Mesendoderm (in vitro differentiated cells): ENCODE measurements around the gene MACROD2.

Experiments
- DNase-seq: peaks from one replicate; pipeline ENCODE4 v3.0.0; 2013
- H2AK5ac ChIP-seq: 2 replicates; pipeline ENCODE4 v1.6.1; 2013; ENCODE audit warnings: low read length, inconsistent platforms
- H2BK120ac ChIP-seq: 2 replicates; pipeline ENCODE4 v1.6.1; 2013; ENCODE audit warnings: low read depth, mild to moderate bottlenecking, low read length, moderate library complexity, mixed read lengths
- H2BK15ac ChIP-seq: replicated peaks from 2 replicates; pipeline ENCODE4 v1.6.1; 2013; ENCODE audit warnings: low read depth, mild to moderate bottlenecking, moderate library complexity
- H2BK5ac ChIP-seq: 2 replicates; pipeline ENCODE4 v1.6.1; 2013; ENCODE audit warnings: low read length, inconsistent platforms
- H3K18ac ChIP-seq: 2 replicates; pipeline ENCODE4 v1.6.1; 2013; ENCODE audit warnings: mild to moderate bottlenecking, low read length, mixed read lengths
- H3K23ac ChIP-seq: one replicate; pipeline ENCODE4 v1.6.1; 2013; ENCODE audit warnings: low read length
- H3K27ac ChIP-seq: 2 replicates; pipeline ENCODE4 v1.5.1; 2013; ENCODE audit warnings: low read depth, mild to moderate bottlenecking, inconsistent platforms, low read length, moderate library complexity
- H3K27me3 ChIP-seq: 2 replicates; pipeline ENCODE4 v1.6.1; 2013; ENCODE audit warnings: low read length, control low read depth, mild to moderate bottlenecking, inconsistent platforms; ENCODE audit not compliant: insufficient read depth, poor library complexity
- H3K36me3 ChIP-seq: 2 replicates; pipeline ENCODE4 v1.6.1; 2013; ENCODE audit warnings: low read length, inconsistent platforms; ENCODE audit not compliant: control insufficient read depth, insufficient read depth
- H3K4ac ChIP-seq: one replicate; pipeline ENCODE4 v1.6.1; 2013; ENCODE audit warnings: low read depth, mild to moderate bottlenecking, low read length, moderate library complexity
- H3K4me1 ChIP-seq: 2 replicates; pipeline ENCODE4 v1.6.1; 2013; ENCODE audit warnings: low read depth, low read length, inconsistent platforms; ENCODE audit not compliant: control insufficient read depth
- H3K4me2 ChIP-seq: 2 replicates; pipeline ENCODE4 v1.6.1; 2013; ENCODE audit warnings: low read length
- H3K4me3 ChIP-seq: 2 replicates; pipeline ENCODE4 v1.5.1; 2013; ENCODE audit warnings: mild to moderate bottlenecking, low read length
- H3K56ac ChIP-seq: one replicate; pipeline ENCODE4 v1.6.1; 2013; ENCODE audit warnings: low read length
- H3K79me1 ChIP-seq: 2 replicates; pipeline ENCODE4 v1.6.1; 2013; ENCODE audit warnings: low read length, inconsistent platforms
- H3K79me2 ChIP-seq: 2 replicates; pipeline ENCODE4 v1.6.1; 2013; ENCODE audit warnings: mild to moderate bottlenecking, low read length; ENCODE audit not compliant: control insufficient read depth, insufficient read depth
- H3K9ac ChIP-seq: 2 replicates; pipeline ENCODE4 v1.6.1; 2013; ENCODE audit warnings: low read length, inconsistent platforms
- H4K5ac ChIP-seq: one replicate; pipeline ENCODE4 v1.6.1; 2013; ENCODE audit warnings: low read length
- H4K8ac ChIP-seq: one replicate; pipeline ENCODE4 v1.6.1; 2013; ENCODE audit warnings: low read depth, mild to moderate bottlenecking, control low read depth, low read length, moderate library complexity
- WGBS: extraction: QIAGEN DNeasy Blood & Tissue Kit; methylation state at CpG from one replicate; pipeline ENCODE4 v1.1.7; 2013; ENCODE audit warnings: low lambda C conversion rate, missing lambda C conversion rate; ENCODE audit not compliant: insufficient coverage; ENCODE audit errors: extremely low coverage; 5-methylcytosine and 5-hydroxymethylcytosine counted together

Gene MACROD2

DNA sequence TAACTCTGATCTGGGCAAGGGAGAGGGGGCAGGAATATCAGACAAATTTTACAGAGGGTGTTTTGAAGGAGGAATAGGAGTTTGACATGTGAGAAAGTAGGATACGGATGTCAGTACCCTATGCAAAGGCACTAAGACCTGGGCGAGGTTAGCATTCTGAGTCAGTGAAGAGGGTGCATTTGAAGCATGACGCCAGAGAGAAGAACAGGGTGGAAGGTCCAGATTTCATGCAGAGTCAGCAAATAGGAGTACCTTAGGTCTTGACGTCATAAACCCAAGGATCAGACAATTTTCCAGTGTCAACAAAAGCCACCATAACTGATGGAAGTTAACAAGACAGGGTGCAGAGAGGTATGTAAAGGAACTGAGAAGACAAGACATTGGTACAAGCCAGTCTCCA, 1738.7 kb downstream of the MACROD2 start:
- Histone ChIP-seq H2BK120ac (no peak overlapping the region), H3K4me3 (no peak overlapping the region), H2BK5ac (no peak overlapping the region), H3K4me2 (no peak overlapping the region), H3K79me2 (no peaks in the 10 kb centered on the region), H3K79me1 (no peaks in the 10 kb centered on the region), H3K23ac (no peak overlapping the region), H3K27me3 (no peaks in the 10 kb centered on the region), H3K18ac (no peak overlapping the region), H3K4ac (no peak overlapping the region), H4K5ac (no peak overlapping the region), H2AK5ac (no peak overlapping the region), H4K8ac (no peak overlapping the region), H2BK15ac (no peak overlapping the region), H3K56ac (no peak overlapping the region), H3K9ac (no peak overlapping the region), H3K27ac (no peak overlapping the region), H3K36me3 (no peaks in the 10 kb centered on the region), H3K4me1 (no peaks in the 10 kb centered on the region)
- no peak for DNase-seq
- WGBS: no CpG with 5 or more reads among the region's 4 CpGs

DNA sequence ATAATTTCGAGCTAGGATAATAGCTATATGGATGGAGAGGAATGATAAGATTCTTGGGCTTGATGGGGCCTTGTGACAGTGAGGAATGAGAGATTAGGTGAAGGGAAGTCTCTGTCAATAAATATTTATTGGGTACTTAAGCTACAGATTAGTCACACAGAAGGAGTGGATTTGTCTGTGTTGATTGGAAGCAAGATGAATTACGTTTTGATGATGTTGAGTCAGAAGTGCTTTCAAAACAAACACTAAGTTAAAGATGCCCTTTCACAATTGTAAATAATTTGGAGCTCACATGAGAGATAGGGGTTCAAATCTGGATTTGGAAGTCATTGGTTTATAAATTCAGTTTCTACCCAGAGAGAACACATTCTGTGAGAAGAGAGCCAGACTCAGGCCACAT, 1743.7 kb downstream of the MACROD2 start:
- H4K8ac ChIP-seq: no peak overlapping the region
- H3K4me1 ChIP-seq: no peaks in the 10 kb centered on the region
- H3K18ac ChIP-seq: no peak overlapping the region
- H3K27me3 ChIP-seq: no peaks in the 10 kb centered on the region
- no peak overlapping the region for H3K4me2 ChIP-seq
- H3K4ac ChIP-seq: no peak overlapping the region
- no peak for DNase-seq
- H3K27ac ChIP-seq: no peak overlapping the region
- H2BK5ac ChIP-seq: no peak overlapping the region
- H3K36me3 ChIP-seq: no peaks in the 10 kb centered on the region
- H3K79me1 ChIP-seq: no peaks in the 10 kb centered on the region
- H3K9ac ChIP-seq: no peak overlapping the region
- no peak overlapping the region for H3K4me3 ChIP-seq
- WGBS: no CpG with 5 or more reads among the region's 2 CpGs
- no peak overlapping the region for H2BK15ac ChIP-seq
- no peak overlapping the region for H4K5ac ChIP-seq
- H3K56ac ChIP-seq: no peak overlapping the region
- no peak overlapping the region for H2BK120ac ChIP-seq
- H3K79me2 ChIP-seq: no peaks in the 10 kb centered on the region
- H3K23ac ChIP-seq: no peak overlapping the region
- H2AK5ac ChIP-seq: no peak overlapping the region

DNA sequence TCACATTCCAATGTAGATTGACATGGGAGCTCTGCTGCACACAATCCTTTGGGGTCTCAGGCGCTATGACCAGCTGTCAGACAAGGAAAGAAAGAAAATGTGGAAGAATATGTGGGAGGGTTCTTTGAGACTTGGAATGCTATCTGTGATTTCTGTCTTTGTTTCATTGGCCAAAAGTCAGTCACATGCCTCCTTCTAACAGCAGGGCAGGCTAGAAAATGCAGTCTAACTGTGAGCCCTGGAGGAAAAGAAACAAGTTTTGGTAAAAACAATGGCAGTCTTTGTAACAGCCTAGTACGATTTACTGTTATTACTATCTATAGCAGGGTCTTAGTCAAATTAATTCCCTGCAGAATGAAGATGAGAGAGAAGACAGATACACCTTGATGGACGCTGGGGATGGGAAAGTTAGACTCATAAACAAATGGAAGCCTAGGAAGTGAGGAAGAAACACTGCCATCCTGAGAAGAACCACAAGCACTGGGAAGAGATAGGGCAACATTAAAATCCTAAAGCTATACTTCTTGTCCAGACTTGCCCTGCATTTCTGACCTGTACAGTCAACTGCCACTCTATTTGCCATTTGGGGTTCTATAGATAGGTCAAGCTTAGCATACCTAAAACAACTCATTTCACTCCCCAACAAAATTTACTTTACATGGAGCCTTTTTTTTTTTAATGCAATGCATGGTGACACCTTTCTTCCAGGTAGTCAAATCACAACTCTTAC, 1744.9 kb downstream of the MACROD2 start:
- Histone ChIP-seq H2AK5ac (no peak overlapping the region), H4K8ac (peak overlapping the region; percentile 56), H3K4ac (no peak overlapping the region), H3K27ac (no peak overlapping the region), H3K4me3 (no peak overlapping the region), H3K9ac (no peak overlapping the region), H3K79me2 (no peaks in the 10 kb centered on the region), H3K18ac (no peak overlapping the region), H3K27me3 (no peaks in the 10 kb centered on the region), H2BK120ac (no peak overlapping the region), H3K56ac (no peak overlapping the region), H3K36me3 (no peaks in the 10 kb centered on the region), H3K79me1 (no peaks in the 10 kb centered on the region), H3K4me1 (no peaks in the 10 kb centered on the region), H4K5ac (no peak overlapping the region), H3K23ac (no peak overlapping the region), H3K4me2 (no peak overlapping the region), H2BK15ac (no peak overlapping the region), H2BK5ac (no peak overlapping the region)
- DNase-seq: peak; percentile 5
- no CpG with 5 or more reads among the region's 3 CpGs for WGBS

DNA sequence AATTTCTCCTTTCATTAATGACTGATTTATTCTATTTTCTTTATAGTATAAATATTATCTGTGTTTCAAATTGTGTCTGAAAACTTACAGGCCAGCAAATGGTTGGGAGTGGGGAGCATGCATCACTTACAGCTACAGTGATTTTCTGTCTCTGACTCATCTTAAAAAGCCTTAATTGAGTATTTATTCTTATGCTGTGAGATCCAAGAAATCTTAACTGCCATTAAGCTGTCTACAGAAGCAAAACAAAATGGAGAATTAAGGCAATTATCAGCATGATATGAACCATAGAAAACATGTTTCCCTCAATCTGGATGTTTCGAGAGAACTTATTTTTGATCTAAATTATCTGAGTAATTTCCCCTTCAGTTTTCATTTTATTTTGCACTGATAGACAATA, 1746.8 kb downstream of the MACROD2 start:
- Histone ChIP-seq H2BK120ac (no peak overlapping the region), H3K23ac (no peak overlapping the region), H2BK5ac (no peak overlapping the region), H3K27ac (no peak overlapping the region), H2AK5ac (no peak overlapping the region), H3K36me3 (no peaks in the 10 kb centered on the region), H3K9ac (no peak overlapping the region), H3K79me1 (no peaks in the 10 kb centered on the region), H3K18ac (no peak overlapping the region), H3K79me2 (no peaks in the 10 kb centered on the region), H3K4me3 (no peak overlapping the region), H4K8ac (no peak overlapping the region), H3K56ac (no peak overlapping the region), H3K4ac (no peak overlapping the region), H2BK15ac (no peak overlapping the region), H3K27me3 (no peaks in the 10 kb centered on the region), H4K5ac (no peak overlapping the region), H3K4me1 (no peaks in the 10 kb centered on the region), H3K4me2 (no peak overlapping the region)
- WGBS: no CpG with 5 or more reads among the region's 1 CpG
- no peak for DNase-seq

DNA sequence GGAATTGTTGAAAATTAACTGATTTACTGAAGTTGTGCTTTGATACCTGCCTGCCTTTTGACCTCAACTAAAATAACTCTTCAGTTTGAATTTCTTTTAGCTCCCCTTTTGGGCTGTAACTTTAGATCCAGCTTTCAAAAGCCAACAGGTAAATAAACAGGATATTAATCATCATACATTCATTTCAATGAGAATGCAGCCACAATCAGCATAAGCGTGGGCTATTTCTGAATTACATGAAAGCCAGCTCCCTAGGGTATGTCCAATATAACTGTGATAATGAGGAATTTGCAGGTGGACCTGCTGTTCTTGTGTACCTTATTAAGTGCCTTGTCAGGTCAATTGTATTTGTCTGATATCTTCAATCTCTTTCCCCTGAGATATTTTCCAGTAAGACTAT, 1747.3 kb downstream of the MACROD2 start:
- Histone ChIP-seq H3K18ac (no peak overlapping the region), H3K79me2 (no peaks in the 10 kb centered on the region), H2BK120ac (no peak overlapping the region), H2BK5ac (no peak overlapping the region), H3K27me3 (no peaks in the 10 kb centered on the region), H3K23ac (no peak overlapping the region), H3K4me3 (no peak overlapping the region), H2BK15ac (no peak overlapping the region), H3K36me3 (no peaks in the 10 kb centered on the region), H3K4ac (no peak overlapping the region), H3K27ac (no peak overlapping the region), H4K5ac (no peak overlapping the region), H3K79me1 (no peaks in the 10 kb centered on the region), H2AK5ac (no peak overlapping the region), H3K4me2 (no peak overlapping the region), H3K9ac (no peak overlapping the region), H3K4me1 (no peaks in the 10 kb centered on the region), H4K8ac (no peak overlapping the region), H3K56ac (no peak overlapping the region)
- no CpG with 5 or more reads among the region's 1 CpG for WGBS
- DNase-seq: no peak
